Activated T-cell treated with anti-CD3 and anti-CD28 coated beads for 1 hour (primary cell): ENCODE results near the gene CD226.
"Not testable (repeated sequence)": the region's sequence is repeated elsewhere in the genome, so short reads cannot be mapped to it uniquely, and the experiment has no call there.

Source experiments
- DNase-seq: peaks from one replicate; pipeline ENCODE4 v3.0.0-alpha.2; 2020; ENCODE audit warnings: low read depth

Gene CD226

GRCh38 chr18:69947361-69948133 lies at the start of gene CD226:
Gene CD226 (minus strand): TSS chr18:69947873. CDS start chr18:69947406, 467 bp downstream.
- no peak for DNase-seq

GRCh38 chr18:69996951-69997798 lies 49.5 kb upstream of the CD226 start:
- no peak for DNase-seq

GRCh38 chr18:69996417-69996816 lies 48.7 kb upstream of the CD226 start:
- no peak for DNase-seq

- no peak for DNase-seq
These were observed 48.1 kb upstream of the CD226 start for GRCh38 chr18:69995774-69996173.

GRCh38 chr18:69992776-69993175 lies 45.1 kb upstream of the CD226 start:
- no peak for DNase-seq

GRCh38 chr18:69987870-69988269 lies 40.2 kb upstream of the CD226 start:
- DNase-seq: no peak

GRCh38 chr18:69985239-69985638 lies 37.6 kb upstream of the CD226 start:
- no peak for DNase-seq

GRCh38 chr18:69982417-69982816 lies 34.7 kb upstream of the CD226 start:
- no peak for DNase-seq

- DNase-seq: no peak
These were observed 34.3 kb upstream of the CD226 start for GRCh38 chr18:69981948-69982347.

- no peak for DNase-seq
These were observed 33.5 kb upstream of the CD226 start for GRCh38 chr18:69980982-69981804.

- DNase-seq: no peak
These were observed 32.8 kb upstream of the CD226 start for GRCh38 chr18:69980509-69980908.

- DNase-seq: no peak
These were observed 31.4 kb upstream of the CD226 start for GRCh38 chr18:69978732-69979715.

- DNase-seq: not testable (repeated sequence)
These were observed 27.6 kb upstream of the CD226 start for GRCh38 chr18:69975294-69975693.

GRCh38 chr18:69974365-69974764 lies 26.7 kb upstream of the CD226 start:
- no peak for DNase-seq

GRCh38 chr18:69969491-69969890 lies 21.8 kb upstream of the CD226 start:
- no peak for DNase-seq

- DNase-seq: no peak
These were observed 20.4 kb upstream of the CD226 start for GRCh38 chr18:69968039-69968438.

- DNase-seq: no peak
These were observed 15.5 kb upstream of the CD226 start for GRCh38 chr18:69963196-69963595.

- DNase-seq: no peak
These were observed 14.0 kb upstream of the CD226 start for GRCh38 chr18:69961718-69962117.

GRCh38 chr18:69958422-69958821 lies 10.7 kb upstream of the CD226 start:
- DNase-seq: no peak

GRCh38 chr18:69957747-69958146 lies 10.1 kb upstream of the CD226 start:
- DNase-seq: no peak
